Esophagus squamous epithelium (tissue), 4 donors: Measurements from ENCODE around the gene MATN1.

Source experiments
- POLR2A ChIP-seq, 4 donors: fragments of 450-650 bp; IDR thresholded peaks; one replicate each; pipeline ENCODE4 v1.6.1; 2017; ENCODE audit warnings: antibody characterized with exemption in 4 of 4, mild to moderate bottlenecking in 4 of 4, moderate library complexity in 3 of 4
- TF ChIP-seq, protein P1 (sequence below), 6 experiments: fragments of 450-650 bp in 4 of 6; fragments of 200-600 bp in 2 of 6; sonication (generic) in 2 of 6; IDR thresholded peaks; one replicate each; pipeline ENCODE4 v1.5.1; 2016 to 2019; ENCODE audit warnings: antibody characterized with exemption in 6 of 6, mild to moderate bottlenecking in 4 of 6, moderate library complexity in 4 of 6

DNA sequence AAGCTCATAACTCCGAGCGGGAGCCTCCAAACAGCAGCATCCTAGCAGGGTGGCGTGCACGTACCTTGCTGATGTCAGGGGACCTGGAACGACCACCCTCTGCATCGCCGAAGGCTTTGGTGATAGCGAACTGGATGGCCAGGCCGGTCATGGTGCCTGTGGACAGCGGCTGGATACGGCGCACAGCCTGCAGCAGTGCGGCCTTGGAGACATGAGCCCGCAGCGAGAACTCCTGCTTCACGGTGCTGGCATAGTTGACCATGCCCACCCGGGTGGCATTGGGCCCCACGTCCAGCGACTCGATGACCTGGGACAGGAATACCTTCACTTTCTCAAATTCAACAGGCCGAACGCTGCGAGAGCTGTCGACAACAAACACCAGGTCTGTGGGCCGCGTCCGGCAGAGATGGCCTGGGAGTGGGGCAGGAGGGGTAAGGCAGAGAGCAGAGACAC is 2.0 kb downstream of the MATN1 start:
- TF ChIP-seq, protein P1, sequence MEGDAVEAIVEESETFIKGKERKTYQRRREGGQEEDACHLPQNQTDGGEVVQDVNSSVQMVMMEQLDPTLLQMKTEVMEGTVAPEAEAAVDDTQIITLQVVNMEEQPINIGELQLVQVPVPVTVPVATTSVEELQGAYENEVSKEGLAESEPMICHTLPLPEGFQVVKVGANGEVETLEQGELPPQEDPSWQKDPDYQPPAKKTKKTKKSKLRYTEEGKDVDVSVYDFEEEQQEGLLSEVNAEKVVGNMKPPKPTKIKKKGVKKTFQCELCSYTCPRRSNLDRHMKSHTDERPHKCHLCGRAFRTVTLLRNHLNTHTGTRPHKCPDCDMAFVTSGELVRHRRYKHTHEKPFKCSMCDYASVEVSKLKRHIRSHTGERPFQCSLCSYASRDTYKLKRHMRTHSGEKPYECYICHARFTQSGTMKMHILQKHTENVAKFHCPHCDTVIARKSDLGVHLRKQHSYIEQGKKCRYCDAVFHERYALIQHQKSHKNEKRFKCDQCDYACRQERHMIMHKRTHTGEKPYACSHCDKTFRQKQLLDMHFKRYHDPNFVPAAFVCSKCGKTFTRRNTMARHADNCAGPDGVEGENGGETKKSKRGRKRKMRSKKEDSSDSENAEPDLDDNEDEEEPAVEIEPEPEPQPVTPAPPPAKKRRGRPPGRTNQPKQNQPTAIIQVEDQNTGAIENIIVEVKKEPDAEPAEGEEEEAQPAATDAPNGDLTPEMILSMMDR (IDR thresholded peaks at IDR 0.05), result no peak
- no peak for TF ChIP-seq POLR2A (IDR thresholded peaks at IDR 0.05)
